Testis (tissue), 3 donors: Measurements from ENCODE around the gene SERTAD2. TPM values are rescaled to one million over a fixed set of nuclear protein-coding genes. Genes with fewer than 3 reads are reported as not detected.

ENCODE experiments used
- DNase-seq: peaks from one replicate; pipeline ENCODE4 v3.0.0-alpha.2; 2019
- H3K27ac ChIP-seq, 2 donors: fragments of 200-600 bp; sonication (generic); one replicate each; pipeline ENCODE4 v1.5.1; 2019
- H3K27me3 ChIP-seq: fragments of 200-600 bp; sonication (generic); one replicate; pipeline ENCODE4 v1.5.1; 2019
- H3K36me3 ChIP-seq: fragments of 200-600 bp; sonication (generic); one replicate; pipeline ENCODE4 v1.5.1; 2017; ENCODE audit warnings: low read depth; ENCODE audit errors: missing control alignments
- H3K4me1 ChIP-seq: fragments of 200-600 bp; sonication (generic); one replicate; pipeline ENCODE4 v1.5.1; 2019
- H3K4me3 ChIP-seq, 2 donors: fragments of 200-600 bp; sonication (generic); one replicate each; pipeline ENCODE4 v1.5.1; 2017 to 2019
- H3K9me3 ChIP-seq: fragments of 200-600 bp; sonication (generic); one replicate; pipeline ENCODE4 v1.5.1; 2017
- CTCF ChIP-seq, 3 experiments: fragments of 450-650 bp in 2 of 3; fragments of 200-600 bp in 1 of 3; sonication (generic) in 1 of 3; IDR thresholded peaks; one replicate each; pipeline ENCODE4 v1.5.1; 2016 to 2019; ENCODE audit warnings: antibody characterized with exemption in 3 of 3, mild to moderate bottlenecking in 2 of 3, moderate library complexity in 1 of 3
- POLR2A ChIP-seq: fragments of 450-650 bp; IDR thresholded peaks from one replicate; pipeline ENCODE4 v1.6.1; 2017; ENCODE audit warnings: antibody characterized with exemption, mild to moderate bottlenecking, moderate library complexity
- WGBS, 2 donors: methylation state at CpG; one replicate each; pipeline ENCODE4 v1.1.5; 2018; 5-methylcytosine and 5-hydroxymethylcytosine counted together
- intact Hi-C: fragments of 100-400 bp; cut with DNase I; formaldehyde crosslinking; loops from one replicate; pipeline ENCODE4 v1.15.1; 2023; ENCODE audit warnings: low total_unique reads
- polyA plus RNA-seq: library from polyadenylated mRNA; stranded (reverse); fragments of 350-450 nt; fragmentation: Illumina TruSeq; extraction: RNeasy Lipid Tissue Mini Kit (QIAGEN cat#74804); gene quantifications from one replicate; pipeline ENCODE4 v1.2.3, GENCODE V29; 2014; ENCODE audit warnings: low read depth, low replicate concordance; ENCODE audit not compliant: insufficient read depth
- total RNA-seq, 2 donors: library from RNA; depleted of rRNA; stranded (reverse); fragments of >200 nt; gene quantifications; one replicate each; pipeline ENCODE4 v1.2.3, GENCODE V29; 2016

Gene SERTAD2
- total and polyA plus RNA-seq, 3 donors from 2014 or later = 24.8 to 41.7 (median 41.4) TPM

- Histone ChIP-seq H3K9me3 (no peaks in the 10 kb centered on the region), H3K36me3 (no peaks in the 10 kb centered on the region), H3K27me3 (no peaks in the 10 kb centered on the region), H3K4me1 (peaks cover 19% of the 10 kb centered on the region), H3K27ac (no peak overlapping the region), H3K4me3 (no peak overlapping the region)
- no peak for TF ChIP-seq CTCF (IDR thresholded peaks at IDR 0.05)
- TF ChIP-seq POLR2A = no peak
- 66 to 70% methylated on average over 16 to 27 of the region's 27 CpGs for WGBS, 2 donors
- intact Hi-C loops = no loop called here
- no peak for DNase-seq
Observed at GRCh38 chr2:64626963-64627760, 26.6 kb downstream of the SERTAD2 start.

- Histone ChIP-seq H3K27ac (no peak overlapping the region), H3K27me3 (no peaks in the 10 kb centered on the region), H3K4me3 (no peak overlapping the region), H3K4me1 (peaks cover 19% of the 10 kb centered on the region), H3K9me3 (no peaks in the 10 kb centered on the region), H3K36me3 (no peaks in the 10 kb centered on the region)
- no peak for DNase-seq
- TF ChIP-seq CTCF (IDR thresholded peaks at IDR 0.05) = no peak
- no peak for TF ChIP-seq POLR2A
- intact Hi-C loops = no loop called here
- WGBS, 2 donors = 86 to 87% methylated on average over 10 of the region's 10 CpGs
Observed at GRCh38 chr2:64626146-64626809, 27.4 kb downstream of the SERTAD2 start.

- no peak for DNase-seq
- intact Hi-C loops = no loop called here
Observed at GRCh38 chr2:64625299-64626145, 28.2 kb downstream of the SERTAD2 start.

GRCh38 chr2:64624862-64625261 is 28.9 kb downstream of the SERTAD2 start:
- no peak for DNase-seq
- intact Hi-C loops = no loop called here
- Histone ChIP-seq H3K4me1 (peaks cover 25% of the 10 kb centered on the region), H3K27ac (no peak overlapping the region), H3K27me3 (no peaks in the 10 kb centered on the region), H3K4me3 (no peak overlapping the region), H3K36me3 (no peaks in the 10 kb centered on the region), H3K9me3 (no peaks in the 10 kb centered on the region)
- WGBS, 2 donors = 94 to 95% methylated on average over 6 of the region's 6 CpGs
- TF ChIP-seq CTCF (IDR thresholded peaks at IDR 0.05) (no peak), POLR2A (no peak)

More at GRCh38 chr2:64625299-64626145, 28.2 kb downstream of the SERTAD2 start:
- Histone ChIP-seq H3K9me3 (no peaks in the 10 kb centered on the region), H3K27me3 (no peaks in the 10 kb centered on the region), H3K27ac (no peak overlapping the region), H3K4me3 (no peak overlapping the region), H3K4me1 (peaks cover 21% of the 10 kb centered on the region), H3K36me3 (no peaks in the 10 kb centered on the region)
- 92 to 94% methylated on average over 7 of the region's 7 CpGs for WGBS, 2 donors
- TF ChIP-seq POLR2A = no peak
- TF ChIP-seq CTCF (IDR thresholded peaks at IDR 0.05) = no peak
